GM19397 (cell line): ENCODE measurements around the gene PLCL2.

Experiments used
- ATAC-seq: cut with Tn5 transposase; IDR thresholded peaks from one replicate; pipeline ENCODE4 v1.9.1; 2021; ENCODE audit warnings: mild to moderate bottlenecking, moderate library complexity; ENCODE audit not compliant: unreplicated experiment

The PLCL2 gene

GRCh38 chr3:16884748-16885592 lies at the start of gene PLCL2:
Gene PLCL2 (plus strand): TSS chr3:16884955. CDS start chr3:16885040, 85 bp downstream.
- peak; percentile 43 for ATAC-seq

GRCh38 chr3:16836505-16837237 lies 48.1 kb upstream of the PLCL2 start:
- ATAC-seq, result no peak

GRCh38 chr3:16837602-16838001 lies 47.2 kb upstream of the PLCL2 start:
- no peak for ATAC-seq

GRCh38 chr3:16838561-16838960 lies 46.2 kb upstream of the PLCL2 start:
- no peak for ATAC-seq

- ATAC-seq, result no peak
Measured at GRCh38 chr3:16839271-16840100, 45.3 kb upstream of the PLCL2 start.

GRCh38 chr3:16840101-16840424 lies 44.7 kb upstream of the PLCL2 start:
- ATAC-seq, result no peak

GRCh38 chr3:16841041-16841753 lies 43.6 kb upstream of the PLCL2 start:
- ATAC-seq, result no peak

GRCh38 chr3:16841904-16842271 lies 42.9 kb upstream of the PLCL2 start:
- ATAC-seq, result peak; percentile 57

GRCh38 chr3:16842272-16843270 lies 42.2 kb upstream of the PLCL2 start:
- ATAC-seq, result peak; percentile 82

- no peak for ATAC-seq
Measured at GRCh38 chr3:16844222-16844621, 40.5 kb upstream of the PLCL2 start.

- no peak for ATAC-seq
Measured at GRCh38 chr3:16844791-16845190, 40.0 kb upstream of the PLCL2 start.

GRCh38 chr3:16846373-16847080 lies 38.2 kb upstream of the PLCL2 start:
- ATAC-seq, result no peak

GRCh38 chr3:16848007-16848406 lies 36.7 kb upstream of the PLCL2 start:
- ATAC-seq, result no peak

GRCh38 chr3:16849229-16849628 lies 35.5 kb upstream of the PLCL2 start:
- ATAC-seq, result peak; percentile 78

- no peak for ATAC-seq
Measured at GRCh38 chr3:16849795-16850194, 35.0 kb upstream of the PLCL2 start.

- no peak for ATAC-seq
Measured at GRCh38 chr3:16855497-16855896, 29.3 kb upstream of the PLCL2 start.

- no peak for ATAC-seq
Measured at GRCh38 chr3:16860234-16860633, 24.5 kb upstream of the PLCL2 start.

- ATAC-seq, result no peak
Measured at GRCh38 chr3:16861432-16861831, 23.3 kb upstream of the PLCL2 start.
